NCI-H446 treated with DMSO at 0.1 percent for 48 hours (cell line): Measurements from ENCODE around the gene REELD1.

Source experiments
- DNase-seq: peaks from one replicate; lab custom pipeline; 2025; lab: John Stamatoyannopoulos, UW

Gene REELD1

GRCh38 chr4:146265950-146266490 lies 51.7 kb downstream of the REELD1 start:
- DNase-seq = no peak

- DNase-seq = no peak
These were observed 53.5 kb downstream of the REELD1 start for GRCh38 chr4:146267826-146268225.

GRCh38 chr4:146269228-146269653 lies 54.9 kb downstream of the REELD1 start:
- DNase-seq = no peak

- no peak for DNase-seq
These were observed 57.1 kb downstream of the REELD1 start for GRCh38 chr4:146271466-146271865.

GRCh38 chr4:146273204-146273901 lies 59.0 kb downstream of the REELD1 start:
- DNase-seq = no peak

- DNase-seq = no peak
These were observed 60.4 kb downstream of the REELD1 start for GRCh38 chr4:146274774-146275173.

GRCh38 chr4:146275370-146275769 lies 61.0 kb downstream of the REELD1 start:
- DNase-seq = no peak

GRCh38 chr4:146278986-146279385 lies 64.6 kb downstream of the REELD1 start:
- no peak for DNase-seq
